Activated CD4-positive, alpha-beta memory T cell treated with anti-CD3 and anti-CD28 coated beads for 36 hours (primary cell): ENCODE measurements around the gene LMAN1L. TPM values are rescaled to one million over a fixed set of nuclear protein-coding genes. Genes with fewer than 3 reads are reported as not detected.

Source experiments
- CTCF ChIA-PET: fragments of 350-600 bp; sonication (Branson Sonifier 250); formaldehyde crosslinking; loops from one replicate; lab custom pipeline; 2021; ENCODE audit warnings: antibody characterized with exemption, inconsistent platforms; lab: Charles Lee
- POLR2A ChIA-PET: fragments of 350-600 bp; sonication (Branson Sonifier 250); formaldehyde crosslinking; loops from one replicate; lab custom pipeline; 2021; ENCODE audit warnings: antibody characterized with exemption; lab: Charles Lee
- DNase-seq: peaks from one replicate; pipeline ENCODE4 v3.0.0-alpha.2; 2020
- H3K27ac Mint-ChIP-seq: one replicate; pipeline ENCODE4 v1.8.0; 2021; ENCODE audit warnings: mixed read lengths
- H3K27me3 Mint-ChIP-seq: one replicate; pipeline ENCODE4 v1.8.0; 2021; ENCODE audit warnings: mixed read lengths
- H3K36me3 Mint-ChIP-seq: one replicate; pipeline ENCODE4 v1.8.0; 2021; ENCODE audit warnings: mixed read lengths
- H3K4me1 Mint-ChIP-seq: one replicate; pipeline ENCODE4 v1.8.0; 2021; ENCODE audit warnings: low read depth, mixed read lengths
- H3K4me3 Mint-ChIP-seq: one replicate; pipeline ENCODE4 v1.8.0; 2021; ENCODE audit warnings: mild to moderate bottlenecking, mixed read lengths
- H3K9me3 Mint-ChIP-seq: one replicate; pipeline ENCODE4 v1.8.0; 2021; ENCODE audit warnings: mixed read lengths
- intact Hi-C: fragments of 100-400 bp; cut with micrococcal nuclease; formaldehyde crosslinking; loops from one replicate; pipeline ENCODE4 v1.15.1; 2023
- total RNA-seq, 2 experiments: library from RNA; stranded (reverse); gene quantifications; one replicate each; pipeline ENCODE4 v1.2.3, GENCODE V29; 2021

The LMAN1L gene
- total RNA-seq, 2 experiments from 2014 or later, result not detected

- Mint-ChIP-seq H3K27ac (no peak overlapping the region), H3K9me3 (no peaks in the 10 kb centered on the region), H3K36me3 (no peaks in the 10 kb centered on the region), H3K4me3 (no peak overlapping the region), H3K4me1 (peaks cover 7% of the 10 kb centered on the region), H3K27me3 (no peaks in the 10 kb centered on the region)
- ChIA-PET POLR2A (no interaction called here), CTCF (interaction anchor here (1.9 kb wide), 1 partner anchor 46 kb away, joined by 7 read pairs; no protein-coding TSS in a partner anchor)
- intact Hi-C loops, result no loop called here
- DNase-seq, result no peak
Measured at GRCh38 chr15:74817370-74817737, 4.7 kb downstream of the LMAN1L start.

GRCh38 chr15:74820056-74820455 lies 7.4 kb downstream of the LMAN1L start:
- POLR2A ChIA-PET, result no interaction called here
- DNase-seq, result no peak
- intact Hi-C loops, result no loop called here
- no peaks in the 10 kb centered on the region for H3K9me3 Mint-ChIP-seq
- H3K27ac Mint-ChIP-seq, result no peak overlapping the region
- H3K4me3 Mint-ChIP-seq, result no peak overlapping the region
- peaks cover 7% of the 10 kb centered on the region for H3K4me1 Mint-ChIP-seq
- no peaks in the 10 kb centered on the region for H3K27me3 Mint-ChIP-seq
- CTCF ChIA-PET, result interaction anchor here (0.6 to 3.4 kb wide), 4 partner anchors 11 to 49 kb away, joined by 3 to 14 read pairs (median 3); no protein-coding TSS in a partner anchor
- no peaks in the 10 kb centered on the region for H3K36me3 Mint-ChIP-seq

- intact Hi-C loops, result no loop called here
- no peaks in the 10 kb centered on the region for H3K36me3 Mint-ChIP-seq
- ChIA-PET CTCF (interaction anchor here (0.7 to 3.4 kb wide), 3 partner anchors 10 to 50 kb away, joined by 3 to 14 read pairs (median 3); no protein-coding TSS in a partner anchor), POLR2A (no interaction called here)
- H3K4me1 Mint-ChIP-seq, result peaks cover 7% of the 10 kb centered on the region
- DNase-seq, result no peak
- H3K4me3 Mint-ChIP-seq, result no peak overlapping the region
- H3K9me3 Mint-ChIP-seq, result no peaks in the 10 kb centered on the region
- H3K27me3 Mint-ChIP-seq, result no peaks in the 10 kb centered on the region
- no peak overlapping the region for H3K27ac Mint-ChIP-seq
Measured at GRCh38 chr15:74821091-74821789, 8.6 kb downstream of the LMAN1L start.

GRCh38 chr15:74821790-74822158 lies 9.1 kb downstream of the LMAN1L start:
- H3K4me1 Mint-ChIP-seq, result peaks cover 7% of the 10 kb centered on the region
- no peak for DNase-seq
- ChIA-PET POLR2A (no interaction called here), CTCF (interaction anchor here (1.2 to 3.4 kb wide), 2 partner anchors 22 to 51 kb away, joined by 3 to 14 read pairs; no protein-coding TSS in a partner anchor)
- no peaks in the 10 kb centered on the region for H3K36me3 Mint-ChIP-seq
- no peaks in the 10 kb centered on the region for H3K9me3 Mint-ChIP-seq
- no peak overlapping the region for H3K4me3 Mint-ChIP-seq
- H3K27ac Mint-ChIP-seq, result no peak overlapping the region
- intact Hi-C loops, result no loop called here
- H3K27me3 Mint-ChIP-seq, result peaks cover 3% of the 10 kb centered on the region

GRCh38 chr15:74822233-74822632 lies 9.6 kb downstream of the LMAN1L start:
- H3K27ac Mint-ChIP-seq, result no peak overlapping the region
- ChIA-PET CTCF (no interaction called here), POLR2A (no interaction called here)
- H3K4me1 Mint-ChIP-seq, result peaks cover 10% of the 10 kb centered on the region
- intact Hi-C loops, result no loop called here
- no peak overlapping the region for H3K4me3 Mint-ChIP-seq
- no peaks in the 10 kb centered on the region for H3K9me3 Mint-ChIP-seq
- no peak for DNase-seq
- H3K27me3 Mint-ChIP-seq, result peaks cover 7% of the 10 kb centered on the region
- H3K36me3 Mint-ChIP-seq, result no peaks in the 10 kb centered on the region

- Mint-ChIP-seq H3K27me3 (peaks cover 14% of the 10 kb centered on the region), H3K4me3 (no peak overlapping the region), H3K9me3 (no peaks in the 10 kb centered on the region), H3K36me3 (no peaks in the 10 kb centered on the region), H3K4me1 (peaks cover 10% of the 10 kb centered on the region), H3K27ac (no peak overlapping the region)
- ChIA-PET CTCF (interaction anchor here (1.1 to 1.3 kb wide), 2 partner anchors 54 to 189 kb away, joined by 4 to 5 read pairs; no protein-coding TSS in a partner anchor), POLR2A (interaction anchor here (0.6 kb wide), 1 partner anchor 61 kb away, joined by 4 read pairs; no protein-coding TSS in a partner anchor)
- intact Hi-C loops, result no loop called here
- DNase-seq, result no peak
Measured at GRCh38 chr15:74823324-74823723, 10.7 kb downstream of the LMAN1L start.

- H3K4me1 Mint-ChIP-seq, result peaks cover 13% of the 10 kb centered on the region
- CTCF ChIA-PET, result no interaction called here
- H3K36me3 Mint-ChIP-seq, result no peaks in the 10 kb centered on the region
- intact Hi-C loops, result no loop called here
- POLR2A ChIA-PET, result no interaction called here
- H3K9me3 Mint-ChIP-seq, result no peaks in the 10 kb centered on the region
- DNase-seq, result no peak
- no peak overlapping the region for H3K27ac Mint-ChIP-seq
- H3K27me3 Mint-ChIP-seq, result peaks cover 17% of the 10 kb centered on the region
- no peak overlapping the region for H3K4me3 Mint-ChIP-seq
Measured at GRCh38 chr15:74824976-74825375, 12.3 kb downstream of the LMAN1L start.

- H3K36me3 Mint-ChIP-seq, result no peaks in the 10 kb centered on the region
- CTCF ChIA-PET, result interaction anchor here (0.6 to 2.5 kb wide), 6 partner anchors 10 to 130 kb away, joined by 3 to 11 read pairs (median 4); no protein-coding TSS in a partner anchor
- intact Hi-C loops, result no loop called here
- no peak overlapping the region for H3K27ac Mint-ChIP-seq
- DNase-seq, result no peak
- POLR2A ChIA-PET, result no interaction called here
- H3K4me1 Mint-ChIP-seq, result peaks cover 14% of the 10 kb centered on the region
- H3K27me3 Mint-ChIP-seq, result peaks cover 17% of the 10 kb centered on the region
- H3K4me3 Mint-ChIP-seq, result no peak overlapping the region
- H3K9me3 Mint-ChIP-seq, result no peaks in the 10 kb centered on the region
Measured at GRCh38 chr15:74825866-74826265, 13.2 kb downstream of the LMAN1L start.

GRCh38 chr15:74826364-74826819 lies 13.8 kb downstream of the LMAN1L start, which contains the start of gene CPLX3:
Gene CPLX3, plus strand, starts transcription at chr15:74826627. Its CDS starts 77 bp downstream, at chr15:74826704.
- intact Hi-C loops, result no loop called here
- Mint-ChIP-seq H3K4me1 (peaks cover 14% of the 10 kb centered on the region), H3K27ac (no peak within 1 kb of the TSS), H3K4me3 (no peak within 1 kb of the TSS), H3K27me3 (peaks cover 17% of the 10 kb centered on the region), H3K9me3 (no peaks in the 10 kb centered on the region), H3K36me3 (no peaks in the 10 kb centered on the region)
- CTCF ChIA-PET, result interaction anchor here (0.9 to 2.5 kb wide), 6 partner anchors 10 to 128 kb away, joined by 3 to 11 read pairs (median 4); no protein-coding TSS in a partner anchor
- POLR2A ChIA-PET, result no interaction called here
- peak; percentile 54 for DNase-seq

GRCh38 chr15:74826921-74827320 lies 14.3 kb downstream of the LMAN1L start:
- Mint-ChIP-seq H3K4me1 (peaks cover 14% of the 10 kb centered on the region), H3K27ac (no peak overlapping the region), H3K9me3 (no peaks in the 10 kb centered on the region), H3K27me3 (peaks cover 17% of the 10 kb centered on the region), H3K4me3 (no peak overlapping the region), H3K36me3 (no peaks in the 10 kb centered on the region)
- intact Hi-C loops, result no loop called here
- ChIA-PET CTCF (interaction anchor here (1.0 to 2.5 kb wide), 7 partner anchors 9 to 80 kb away, joined by 3 to 11 read pairs (median 5); partner anchors contain the start of genes FAM219B and ULK3), POLR2A (no interaction called here)
- no peak for DNase-seq

- Mint-ChIP-seq H3K36me3 (no peaks in the 10 kb centered on the region), H3K27me3 (peaks cover 17% of the 10 kb centered on the region), H3K27ac (no peak overlapping the region), H3K4me1 (peaks cover 14% of the 10 kb centered on the region), H3K4me3 (no peak overlapping the region), H3K9me3 (no peaks in the 10 kb centered on the region)
- intact Hi-C loops, result no loop called here
- CTCF ChIA-PET, result interaction anchor here (1.0 to 2.5 kb wide), 6 partner anchors 9 to 79 kb away, joined by 3 to 11 read pairs (median 5); partner anchors contain the start of genes FAM219B and ULK3
- POLR2A ChIA-PET, result interaction anchor here (0.7 kb wide), 1 partner anchor 647 kb away, joined by 3 read pairs; no protein-coding TSS in a partner anchor
- DNase-seq, result no peak
Measured at GRCh38 chr15:74827614-74828013, 15.0 kb downstream of the LMAN1L start.

GRCh38 chr15:74828835-74829234 lies 16.2 kb downstream of the LMAN1L start:
- H3K4me3 Mint-ChIP-seq, result no peak overlapping the region

More at GRCh38 chr15:74828835-74829234, 16.2 kb downstream of the LMAN1L start:
- ChIA-PET CTCF (interaction anchor here (0.7 to 6.1 kb wide), 4 partner anchors 14 to 77 kb away, joined by 3 to 44 read pairs (median 7); partner anchors contain the start of gene ULK3), POLR2A (interaction anchor here (0.6 to 1.0 kb wide), 3 partner anchors 13 to 43 kb away, joined by 3 read pairs; partner anchors contain the start of gene ULK3)
- H3K27me3 Mint-ChIP-seq, result peaks cover 17% of the 10 kb centered on the region
- no peaks in the 10 kb centered on the region for H3K9me3 Mint-ChIP-seq
- no peak for DNase-seq
- intact Hi-C loops, result no loop called here
- H3K36me3 Mint-ChIP-seq, result no peaks in the 10 kb centered on the region
- no peak overlapping the region for H3K27ac Mint-ChIP-seq
- peaks cover 14% of the 10 kb centered on the region for H3K4me1 Mint-ChIP-seq
